GM23338 (cell line): ENCODE measurements around the gene CDC23. TPM values are rescaled to one million over a fixed set of nuclear protein-coding genes. Genes with fewer than 3 reads are reported as not detected.

Experiments
- ATAC-seq: fragments of 200-7000 bp; cut with Tn5 transposase; 3 replicates; pipeline ENCODE4 v1.9.1; 2020
- DNase-seq: peaks from one replicate; pipeline ENCODE4 v3.0.0-alpha.2; 2015; ENCODE audit warnings: low spot score
- H2AFZ ChIP-seq: fragments of 200-600 bp; sonication (generic); 2 replicates; pipeline ENCODE4 v1.8.0; 2016; ENCODE audit warnings: antibody characterized with exemption, mild to moderate bottlenecking, moderate library complexity
- H3F3A ChIP-seq: fragments of 200-600 bp; sonication (generic); replicated peaks from 2 replicates; pipeline ENCODE4 v1.8.0; 2017; ENCODE audit warnings: antibody characterized with exemption, mixed run types, low read depth
- H3K27ac ChIP-seq: fragments of 200-600 bp; sonication (generic); 2 replicates; pipeline ENCODE4 v1.6.1; 2016; ENCODE audit warnings: low read depth
- H3K27me3 ChIP-seq: fragments of 200-600 bp; sonication (generic); 2 replicates; pipeline ENCODE4 v1.8.0; 2016; ENCODE audit warnings: mild to moderate bottlenecking, mixed run types, moderate library complexity; ENCODE audit not compliant: insufficient read depth
- H3K36me3 ChIP-seq: fragments of 200-600 bp; sonication (generic); 2 replicates; pipeline ENCODE4 v1.8.0; 2016; ENCODE audit warnings: mild to moderate bottlenecking; ENCODE audit not compliant: insufficient read depth
- H3K4me1 ChIP-seq: fragments of 200-600 bp; sonication (generic); 2 replicates; pipeline ENCODE4 v1.8.0; 2016; ENCODE audit warnings: mild to moderate bottlenecking, moderate library complexity; ENCODE audit not compliant: insufficient read depth
- H3K4me2 ChIP-seq: fragments of 200-600 bp; sonication (generic); 2 replicates; pipeline ENCODE4 v1.7.1; 2017; ENCODE audit warnings: mixed run types
- H3K4me3 ChIP-seq: fragments of 200-600 bp; sonication (generic); 2 replicates; pipeline ENCODE4 v1.6.1; 2016; ENCODE audit warnings: mixed run types
- H3K79me2 ChIP-seq: fragments of 200-600 bp; sonication (generic); replicated peaks from 2 replicates; pipeline ENCODE4 v1.8.0; 2017; ENCODE audit warnings: mild to moderate bottlenecking; ENCODE audit not compliant: insufficient read depth
- H3K9me2 ChIP-seq: fragments of 200-600 bp; sonication (generic); 2 replicates; pipeline ENCODE4 v1.8.0; 2017; ENCODE audit not compliant: insufficient read depth
- H4K20me1 ChIP-seq: fragments of 200-600 bp; sonication (generic); replicated peaks from 2 replicates; pipeline ENCODE4 v1.8.0; 2017; ENCODE audit warnings: mild to moderate bottlenecking; ENCODE audit not compliant: insufficient read depth
- H3K27ac Mint-ChIP-seq: 2 replicates; pipeline ENCODE4 v1.8.0; 2020; ENCODE audit warnings: inconsistent platforms, mild to moderate bottlenecking, moderate library complexity, mixed read lengths
- H3K27me3 Mint-ChIP-seq: 3 replicates; pipeline ENCODE4 v1.8.0; 2022; ENCODE audit warnings: low read depth, mild to moderate bottlenecking, moderate library complexity, mixed read lengths, inconsistent platforms; ENCODE audit not compliant: insufficient read depth, poor library complexity
- H3K36me3 Mint-ChIP-seq: 3 replicates; pipeline ENCODE4 v1.8.0; 2021; ENCODE audit warnings: low read depth, mild to moderate bottlenecking, inconsistent platforms, moderate library complexity, mixed read lengths
- H3K4me1 Mint-ChIP-seq: 3 replicates; pipeline ENCODE4 v1.8.0; 2020; ENCODE audit warnings: mild to moderate bottlenecking, inconsistent platforms, mixed read lengths
- H3K4me3 Mint-ChIP-seq: 3 replicates; pipeline ENCODE4 v1.8.0; 2021; ENCODE audit warnings: moderate library complexity, mild to moderate bottlenecking, inconsistent platforms, mixed read lengths
- H3K9me3 Mint-ChIP-seq: 3 replicates; pipeline ENCODE4 v1.8.0; 2020; ENCODE audit warnings: moderate library complexity, mild to moderate bottlenecking, inconsistent platforms, mixed read lengths
- CREB1 ChIP-seq: fragments of 250-450 bp; sonication (Bioruptor Pico); IDR thresholded peaks from 2 replicates; pipeline ENCODE4 v1.5.0; 2020; ENCODE audit warnings: low read depth, mild to moderate bottlenecking, moderate library complexity
- CTCF ChIP-seq, 2 experiments: fragments of 200-600 bp in 1 of 2; sonication (generic) in 1 of 2; conservative IDR thresholded peaks; 2 replicates each; pipeline versions ENCODE4 v1.5.1 to v1.6.1; 2016 to 2017; ENCODE audit warnings: antibody characterized with exemption in 2 of 2, low read depth in 2 of 2, mild to moderate bottlenecking in 2 of 2, moderate library complexity in 1 of 2
- EZH2 ChIP-seq: fragments of 200-600 bp; sonication (generic); IDR thresholded peaks from one replicate; pipeline ENCODE4 v1.8.0; 2017; ENCODE audit warnings: antibody characterized with exemption, mild to moderate bottlenecking, low read depth; ENCODE audit not compliant: unreplicated experiment
- EZH2phosphoT487 ChIP-seq: fragments of 200-600 bp; sonication (generic); IDR thresholded peaks from one replicate; pipeline ENCODE4 v1.8.1; 2018; ENCODE audit warnings: antibody characterized with exemption; ENCODE audit not compliant: unreplicated experiment
- JUNB ChIP-seq: IDR thresholded peaks from one replicate; pipeline ENCODE4 v1.6.1; 2016; ENCODE audit warnings: antibody characterized with exemption; ENCODE audit not compliant: unreplicated experiment
- NANOG ChIP-seq: IDR thresholded peaks from 2 replicates; pipeline ENCODE4 v1.6.1; 2016; ENCODE audit warnings: antibody characterized with exemption, borderline replicate concordance
- POLR2AphosphoS5 ChIP-seq: IDR thresholded peaks from 2 replicates; pipeline ENCODE4 v1.6.1; 2016; ENCODE audit warnings: antibody characterized with exemption, low read depth
- STAT1 ChIP-seq: IDR thresholded peaks from one replicate; pipeline ENCODE4 v1.6.1; 2016; ENCODE audit warnings: antibody characterized with exemption; ENCODE audit not compliant: unreplicated experiment
- ZNF114 ChIP-seq: fragments of 250-450 bp; sonication (Bioruptor Pico); IDR thresholded peaks from 2 replicates; pipeline ENCODE4 v1.5.0; 2020; ENCODE audit warnings: mild to moderate bottlenecking, moderate library complexity
- ZNF331 ChIP-seq: fragments of 250-450 bp; sonication (Bioruptor Pico); IDR thresholded peaks from 2 replicates; pipeline ENCODE4 v1.5.0; 2020; ENCODE audit warnings: low read depth, mild to moderate bottlenecking, moderate library complexity
- polyA plus RNA-seq: library from polyadenylated mRNA; unstranded; fragments of >200 nt; fragmentation: Nextera tagmentation; extraction: Ambion mirVana; gene quantifications from 2 replicates; pipeline ENCODE4 v1.2.1, GENCODE V29; 2016
- total RNA-seq: library from RNA; depleted of rRNA; stranded (reverse); fragments of >200 nt; shearing (Covaris generic); gene quantifications from 2 replicates; pipeline ENCODE4 v1.2.3, GENCODE V29; 2014
- TF ChIP-seq, protein P1 (sequence below): IDR thresholded peaks from 2 replicates; pipeline ENCODE4 v1.6.1; 2016; ENCODE audit warnings: antibody characterized with exemption
- TF ChIP-seq, protein P2 (sequence below): IDR thresholded peaks from one replicate; pipeline ENCODE4 v1.6.1; 2018; ENCODE audit warnings: antibody characterized with exemption; ENCODE audit not compliant: unreplicated experiment
- TF ChIP-seq, protein P3 (sequence below): fragments of 250-450 bp; sonication (Bioruptor Pico); IDR thresholded peaks from 2 replicates; pipeline ENCODE4 v1.5.0; 2020; ENCODE audit warnings: mild to moderate bottlenecking, moderate library complexity

CDC23 gene
- total and polyA plus RNA-seq, 2 experiments from 2014 or later = 28.0 to 45.9 TPM

- H3K4me2 ChIP-seq = no peak overlapping the region
- H3K4me3 ChIP-seq = no peak overlapping the region
- H3K79me2 ChIP-seq = no peaks in the 10 kb centered on the region
- DNase-seq = no peak
- no peak overlapping the region for H3K27ac ChIP-seq
- H2AFZ ChIP-seq = no peak overlapping the region
- no peaks in the 10 kb centered on the region for H3K27me3 ChIP-seq
- H3K4me3 Mint-ChIP-seq = no peak overlapping the region
- H4K20me1 ChIP-seq = no peaks in the 10 kb centered on the region
- TF ChIP-seq, protein P1, sequence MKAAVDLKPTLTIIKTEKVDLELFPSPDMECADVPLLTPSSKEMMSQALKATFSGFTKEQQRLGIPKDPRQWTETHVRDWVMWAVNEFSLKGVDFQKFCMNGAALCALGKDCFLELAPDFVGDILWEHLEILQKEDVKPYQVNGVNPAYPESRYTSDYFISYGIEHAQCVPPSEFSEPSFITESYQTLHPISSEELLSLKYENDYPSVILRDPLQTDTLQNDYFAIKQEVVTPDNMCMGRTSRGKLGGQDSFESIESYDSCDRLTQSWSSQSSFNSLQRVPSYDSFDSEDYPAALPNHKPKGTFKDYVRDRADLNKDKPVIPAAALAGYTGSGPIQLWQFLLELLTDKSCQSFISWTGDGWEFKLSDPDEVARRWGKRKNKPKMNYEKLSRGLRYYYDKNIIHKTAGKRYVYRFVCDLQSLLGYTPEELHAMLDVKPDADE = no peak
- TF ChIP-seq NANOG = no peak
- no peak for TF ChIP-seq CTCF (conservative IDR thresholded peaks at IDR 0.05; ENCODE audit: low read depth in 2 of 2)
- no peak for TF ChIP-seq EZH2phosphoT487
- TF ChIP-seq ZNF331 = no peak
- no peak for TF ChIP-seq JUNB
- TF ChIP-seq POLR2AphosphoS5 = no peak
- no peak for TF ChIP-seq CREB1
- no peak for TF ChIP-seq EZH2
- TF ChIP-seq ZNF114 = no peak
- TF ChIP-seq, protein P2, sequence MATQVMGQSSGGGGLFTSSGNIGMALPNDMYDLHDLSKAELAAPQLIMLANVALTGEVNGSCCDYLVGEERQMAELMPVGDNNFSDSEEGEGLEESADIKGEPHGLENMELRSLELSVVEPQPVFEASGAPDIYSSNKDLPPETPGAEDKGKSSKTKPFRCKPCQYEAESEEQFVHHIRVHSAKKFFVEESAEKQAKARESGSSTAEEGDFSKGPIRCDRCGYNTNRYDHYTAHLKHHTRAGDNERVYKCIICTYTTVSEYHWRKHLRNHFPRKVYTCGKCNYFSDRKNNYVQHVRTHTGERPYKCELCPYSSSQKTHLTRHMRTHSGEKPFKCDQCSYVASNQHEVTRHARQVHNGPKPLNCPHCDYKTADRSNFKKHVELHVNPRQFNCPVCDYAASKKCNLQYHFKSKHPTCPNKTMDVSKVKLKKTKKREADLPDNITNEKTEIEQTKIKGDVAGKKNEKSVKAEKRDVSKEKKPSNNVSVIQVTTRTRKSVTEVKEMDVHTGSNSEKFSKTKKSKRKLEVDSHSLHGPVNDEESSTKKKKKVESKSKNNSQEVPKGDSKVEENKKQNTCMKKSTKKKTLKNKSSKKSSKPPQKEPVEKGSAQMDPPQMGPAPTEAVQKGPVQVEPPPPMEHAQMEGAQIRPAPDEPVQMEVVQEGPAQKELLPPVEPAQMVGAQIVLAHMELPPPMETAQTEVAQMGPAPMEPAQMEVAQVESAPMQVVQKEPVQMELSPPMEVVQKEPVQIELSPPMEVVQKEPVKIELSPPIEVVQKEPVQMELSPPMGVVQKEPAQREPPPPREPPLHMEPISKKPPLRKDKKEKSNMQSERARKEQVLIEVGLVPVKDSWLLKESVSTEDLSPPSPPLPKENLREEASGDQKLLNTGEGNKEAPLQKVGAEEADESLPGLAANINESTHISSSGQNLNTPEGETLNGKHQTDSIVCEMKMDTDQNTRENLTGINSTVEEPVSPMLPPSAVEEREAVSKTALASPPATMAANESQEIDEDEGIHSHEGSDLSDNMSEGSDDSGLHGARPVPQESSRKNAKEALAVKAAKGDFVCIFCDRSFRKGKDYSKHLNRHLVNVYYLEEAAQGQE = no peak
- TF ChIP-seq, protein P3, sequence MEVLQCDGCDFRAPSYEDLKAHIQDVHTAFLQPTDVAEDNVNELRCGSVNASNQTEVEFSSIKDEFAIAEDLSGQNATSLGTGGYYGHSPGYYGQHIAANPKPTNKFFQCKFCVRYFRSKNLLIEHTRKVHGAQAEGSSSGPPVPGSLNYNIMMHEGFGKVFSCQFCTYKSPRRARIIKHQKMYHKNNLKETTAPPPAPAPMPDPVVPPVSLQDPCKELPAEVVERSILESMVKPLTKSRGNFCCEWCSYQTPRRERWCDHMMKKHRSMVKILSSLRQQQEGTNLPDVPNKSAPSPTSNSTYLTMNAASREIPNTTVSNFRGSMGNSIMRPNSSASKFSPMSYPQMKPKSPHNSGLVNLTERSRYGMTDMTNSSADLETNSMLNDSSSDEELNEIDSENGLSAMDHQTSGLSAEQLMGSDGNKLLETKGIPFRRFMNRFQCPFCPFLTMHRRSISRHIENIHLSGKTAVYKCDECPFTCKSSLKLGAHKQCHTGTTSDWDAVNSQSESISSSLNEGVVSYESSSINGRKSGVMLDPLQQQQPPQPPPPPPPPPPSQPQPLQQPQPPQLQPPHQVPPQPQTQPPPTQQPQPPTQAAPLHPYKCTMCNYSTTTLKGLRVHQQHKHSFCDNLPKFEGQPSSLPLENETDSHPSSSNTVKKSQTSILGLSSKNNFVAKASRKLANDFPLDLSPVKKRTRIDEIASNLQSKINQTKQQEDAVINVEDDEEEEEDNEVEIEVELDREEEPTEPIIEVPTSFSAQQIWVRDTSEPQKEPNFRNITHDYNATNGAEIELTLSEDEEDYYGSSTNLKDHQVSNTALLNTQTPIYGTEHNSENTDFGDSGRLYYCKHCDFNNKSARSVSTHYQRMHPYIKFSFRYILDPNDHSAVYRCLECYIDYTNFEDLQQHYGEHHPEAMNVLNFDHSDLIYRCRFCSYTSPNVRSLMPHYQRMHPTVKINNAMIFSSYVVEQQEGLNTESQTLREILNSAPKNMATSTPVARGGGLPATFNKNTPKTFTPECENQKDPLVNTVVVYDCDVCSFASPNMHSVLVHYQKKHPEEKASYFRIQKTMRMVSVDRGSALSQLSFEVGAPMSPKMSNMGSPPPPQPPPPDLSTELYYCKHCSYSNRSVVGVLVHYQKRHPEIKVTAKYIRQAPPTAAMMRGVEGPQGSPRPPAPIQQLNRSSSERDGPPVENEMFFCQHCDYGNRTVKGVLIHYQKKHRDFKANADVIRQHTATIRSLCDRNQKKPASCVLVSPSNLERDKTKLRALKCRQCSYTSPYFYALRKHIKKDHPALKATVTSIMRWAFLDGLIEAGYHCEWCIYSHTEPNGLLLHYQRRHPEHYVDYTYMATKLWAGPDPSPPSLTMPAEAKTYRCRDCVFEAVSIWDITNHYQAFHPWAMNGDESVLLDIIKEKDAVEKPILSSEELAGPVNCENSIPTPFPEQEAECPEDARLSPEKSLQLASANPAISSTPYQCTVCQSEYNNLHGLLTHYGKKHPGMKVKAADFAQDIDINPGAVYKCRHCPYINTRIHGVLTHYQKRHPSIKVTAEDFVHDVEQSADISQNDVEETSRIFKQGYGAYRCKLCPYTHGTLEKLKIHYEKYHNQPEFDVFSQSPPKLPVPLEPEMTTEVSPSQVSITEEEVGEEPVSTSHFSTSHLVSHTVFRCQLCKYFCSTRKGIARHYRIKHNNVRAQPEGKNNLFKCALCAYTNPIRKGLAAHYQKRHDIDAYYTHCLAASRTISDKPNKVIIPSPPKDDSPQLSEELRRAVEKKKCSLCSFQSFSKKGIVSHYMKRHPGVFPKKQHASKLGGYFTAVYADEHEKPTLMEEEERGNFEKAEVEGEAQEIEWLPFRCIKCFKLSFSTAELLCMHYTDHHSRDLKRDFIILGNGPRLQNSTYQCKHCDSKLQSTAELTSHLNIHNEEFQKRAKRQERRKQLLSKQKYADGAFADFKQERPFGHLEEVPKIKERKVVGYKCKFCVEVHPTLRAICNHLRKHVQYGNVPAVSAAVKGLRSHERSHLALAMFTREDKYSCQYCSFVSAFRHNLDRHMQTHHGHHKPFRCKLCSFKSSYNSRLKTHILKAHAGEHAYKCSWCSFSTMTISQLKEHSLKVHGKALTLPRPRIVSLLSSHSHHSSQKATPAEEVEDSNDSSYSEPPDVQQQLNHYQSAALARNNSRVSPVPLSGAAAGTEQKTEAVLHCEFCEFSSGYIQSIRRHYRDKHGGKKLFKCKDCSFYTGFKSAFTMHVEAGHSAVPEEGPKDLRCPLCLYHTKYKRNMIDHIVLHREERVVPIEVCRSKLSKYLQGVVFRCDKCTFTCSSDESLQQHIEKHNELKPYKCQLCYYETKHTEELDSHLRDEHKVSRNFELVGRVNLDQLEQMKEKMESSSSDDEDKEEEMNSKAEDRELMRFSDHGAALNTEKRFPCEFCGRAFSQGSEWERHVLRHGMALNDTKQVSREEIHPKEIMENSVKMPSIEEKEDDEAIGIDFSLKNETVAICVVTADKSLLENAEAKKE (CRISPR knock-in tag) = no peak
- TF ChIP-seq STAT1 = no peak
- no peaks in the 10 kb centered on the region for H3K4me1 ChIP-seq
- H3K9me2 ChIP-seq = no peaks in the 10 kb centered on the region
- peaks cover 9% of the 10 kb centered on the region for H3K9me3 Mint-ChIP-seq
- H3K27ac Mint-ChIP-seq = no peak overlapping the region
- H3K4me1 Mint-ChIP-seq = no peaks in the 10 kb centered on the region
- ATAC-seq = no peak
- no peaks in the 10 kb centered on the region for H3F3A ChIP-seq
- no peaks in the 10 kb centered on the region for H3K27me3 Mint-ChIP-seq
- H3K36me3 ChIP-seq = no peaks in the 10 kb centered on the region
- H3K36me3 Mint-ChIP-seq = no peaks in the 10 kb centered on the region; the same call in 2 of the 3 replicates
These were observed 16.3 kb upstream of the CDC23 start for GRCh38 chr5:138229387-138229786.
